ENCODE measurements around the gene MED27.

The MED27 gene

GRCh38 chr9:132006677-132007370 lies 72.8 kb downstream of the MED27 start:
- Histone ChIP-seq H3K27me3 (ENCODE audit: insufficient read depth, poor library complexity, severe bottlenecking) (no peaks in the 10 kb centered on the region), H3K4me3 (replicated peaks; ENCODE audit: insufficient read depth, low read length) (no peak overlapping the region), H3K27ac (replicated peaks) (no peak overlapping the region; the same call in 1 of the 2 replicates)
- TF ChIP-seq SPI1 (IDR thresholded peaks at IDR 0.05; ENCODE audit: borderline replicate concordance, low read depth) (no peak), REST (IDR thresholded peaks at IDR 0.05; ENCODE audit: insufficient replicate concordance, low read depth) (no peak), POLR2AphosphoS5 (IDR thresholded peaks at IDR 0.05; ENCODE audit: low read depth) (no peak), CTCF (IDR thresholded peaks at IDR 0.05; ENCODE audit: insufficient read depth, low read length) (no peak), GABPA (IDR thresholded peaks at IDR 0.05; ENCODE audit: low read depth) (no peak)
- DNase-seq (ENCODE audit: low read depth in 1 of 2, low spot score in 1 of 2): peak in 1 of 2 experiments; percentile 13

- H3K27ac ChIP-seq (replicated peaks): peak overlapping the region; percentile 45
- DNase-seq (ENCODE audit: low read depth in 1 of 2, low spot score in 1 of 2): peak in 1 of 2 experiments; percentile 12
Measured at GRCh38 chr9:132005899-132006298, 73.8 kb downstream of the MED27 start.

More at GRCh38 chr9:132005899-132006298, 73.8 kb downstream of the MED27 start:
- Histone ChIP-seq H3K27me3 (ENCODE audit: insufficient read depth, poor library complexity, severe bottlenecking) (no peaks in the 10 kb centered on the region), H3K4me3 (replicated peaks; ENCODE audit: insufficient read depth, low read length) (no peak overlapping the region)
- TF ChIP-seq POLR2AphosphoS5 (IDR thresholded peaks at IDR 0.05; ENCODE audit: low read depth): no peak
- TF ChIP-seq REST (IDR thresholded peaks at IDR 0.05; ENCODE audit: insufficient replicate concordance, low read depth): no peak
- no peak for TF ChIP-seq SPI1 (IDR thresholded peaks at IDR 0.05; ENCODE audit: borderline replicate concordance, low read depth)
- no peak for TF ChIP-seq CTCF (IDR thresholded peaks at IDR 0.05; ENCODE audit: insufficient read depth, low read length)
- TF ChIP-seq GABPA (IDR thresholded peaks at IDR 0.05; ENCODE audit: low read depth): no peak

Measured in HL-60 (cell line).